Gastroesophageal sphincter (tissue), 4 donors: Measurements from ENCODE around the gene NCL. TPM values are rescaled to one million over a fixed set of nuclear protein-coding genes. Genes with fewer than 3 reads are reported as not detected.

Experiments used
- ATAC-seq: fragments of 150-250 bp; one replicate; pipeline ENCODE4 v1.9.1; 2016; ENCODE audit warnings: mild to moderate bottlenecking, moderate library complexity
- H3K27ac ChIP-seq, 4 donors: fragments of 200-600 bp; sonication (generic) in 3 of 4; 1 replicate in 3 of 4; 2 replicates in 1 of 4; pipeline ENCODE4 v1.5.1; 2016 to 2019
- H3K27me3 ChIP-seq: fragments of 200-600 bp; sonication (generic); one replicate; pipeline ENCODE4 v1.5.1; 2019
- H3K36me3 ChIP-seq, 2 donors: fragments of 200-600 bp; sonication (generic); one replicate each; pipeline ENCODE4 v1.5.1; 2019; ENCODE audit warnings: control low read depth in 1 of 2
- H3K4me1 ChIP-seq, 3 donors: fragments of 200-600 bp; sonication (generic); 1 replicate in 2 of 3; 2 replicates in 1 of 3; pipeline ENCODE4 v1.5.1; 2016 to 2019; ENCODE audit warnings: control low read depth in 2 of 3
- H3K4me3 ChIP-seq, 2 donors: fragments of 200-600 bp; sonication (generic); one replicate each; pipeline ENCODE4 v1.5.1; 2019; ENCODE audit warnings: mild to moderate bottlenecking in 1 of 2, moderate library complexity in 1 of 2
- H3K9me3 ChIP-seq, 3 donors: fragments of 200-600 bp; sonication (generic); one replicate each; pipeline ENCODE4 v1.5.1; 2017 to 2019; ENCODE audit warnings: control low read depth in 2 of 3
- EP300 ChIP-seq: sonication (generic); formaldehyde crosslinking; IDR thresholded peaks from one replicate; pipeline ENCODE4 v1.6.1; 2017; ENCODE audit warnings: antibody characterized with exemption, mild to moderate bottlenecking
- POLR2A ChIP-seq, 2 donors: fragments of 450-650 bp; IDR thresholded peaks; one replicate each; pipeline ENCODE4 v1.6.1; 2017; ENCODE audit warnings: antibody characterized with exemption in 2 of 2, mild to moderate bottlenecking in 2 of 2, moderate library complexity in 1 of 2
- POLR2AphosphoS5 ChIP-seq: sonication (generic); formaldehyde crosslinking; IDR thresholded peaks from one replicate; pipeline ENCODE4 v1.6.1; 2017; ENCODE audit warnings: antibody characterized with exemption
- WGBS, 2 donors: methylation state at CpG; one replicate each; pipeline ENCODE4 v1.1.5; 2018; ENCODE audit warnings: low coverage in 1 of 2; 5-methylcytosine and 5-hydroxymethylcytosine counted together
- total RNA-seq, 4 donors: library from RNA; depleted of rRNA; stranded (reverse); fragments of >200 nt; gene quantifications; one replicate each; pipeline ENCODE4 v1.1.0, GENCODE V29; 2016
- TF ChIP-seq, protein P1 (sequence below), 4 experiments: fragments of 200-600 bp in 2 of 4; fragments of 450-650 bp in 2 of 4; sonication (generic) in 1 of 4; IDR thresholded peaks; one replicate each; pipeline ENCODE4 v1.5.1; 2017 to 2019; ENCODE audit warnings: antibody characterized with exemption in 4 of 4, mild to moderate bottlenecking in 2 of 4, moderate library complexity in 2 of 4

Gene NCL
- total RNA-seq, 4 donors from 2014 or later, result 106 to 163 (median 147) TPM

GRCh38 chr2:231413456-231413855 is 50.8 kb downstream of the NCL start:
- H3K4me3 ChIP-seq, result no peak overlapping the region
- H3K27me3 ChIP-seq, result peaks cover 4% of the 10 kb centered on the region
- WGBS, 2 donors, result 81 to 92% methylated on average over 2 to 6 of the region's 6 CpGs
- no peaks in the 10 kb centered on the region for H3K36me3 ChIP-seq
- H3K9me3 ChIP-seq, result no peaks in the 10 kb centered on the region
- H3K4me1 ChIP-seq, result peaks cover 0 to 17% (median 4%) of the 10 kb centered on the region in 3 donors
- TF ChIP-seq, protein P1, sequence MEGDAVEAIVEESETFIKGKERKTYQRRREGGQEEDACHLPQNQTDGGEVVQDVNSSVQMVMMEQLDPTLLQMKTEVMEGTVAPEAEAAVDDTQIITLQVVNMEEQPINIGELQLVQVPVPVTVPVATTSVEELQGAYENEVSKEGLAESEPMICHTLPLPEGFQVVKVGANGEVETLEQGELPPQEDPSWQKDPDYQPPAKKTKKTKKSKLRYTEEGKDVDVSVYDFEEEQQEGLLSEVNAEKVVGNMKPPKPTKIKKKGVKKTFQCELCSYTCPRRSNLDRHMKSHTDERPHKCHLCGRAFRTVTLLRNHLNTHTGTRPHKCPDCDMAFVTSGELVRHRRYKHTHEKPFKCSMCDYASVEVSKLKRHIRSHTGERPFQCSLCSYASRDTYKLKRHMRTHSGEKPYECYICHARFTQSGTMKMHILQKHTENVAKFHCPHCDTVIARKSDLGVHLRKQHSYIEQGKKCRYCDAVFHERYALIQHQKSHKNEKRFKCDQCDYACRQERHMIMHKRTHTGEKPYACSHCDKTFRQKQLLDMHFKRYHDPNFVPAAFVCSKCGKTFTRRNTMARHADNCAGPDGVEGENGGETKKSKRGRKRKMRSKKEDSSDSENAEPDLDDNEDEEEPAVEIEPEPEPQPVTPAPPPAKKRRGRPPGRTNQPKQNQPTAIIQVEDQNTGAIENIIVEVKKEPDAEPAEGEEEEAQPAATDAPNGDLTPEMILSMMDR (IDR thresholded peaks at IDR 0.05), result no peak
- no peak for TF ChIP-seq EP300
- no peak for ATAC-seq
- no peak overlapping the region for H3K27ac ChIP-seq

DNA sequence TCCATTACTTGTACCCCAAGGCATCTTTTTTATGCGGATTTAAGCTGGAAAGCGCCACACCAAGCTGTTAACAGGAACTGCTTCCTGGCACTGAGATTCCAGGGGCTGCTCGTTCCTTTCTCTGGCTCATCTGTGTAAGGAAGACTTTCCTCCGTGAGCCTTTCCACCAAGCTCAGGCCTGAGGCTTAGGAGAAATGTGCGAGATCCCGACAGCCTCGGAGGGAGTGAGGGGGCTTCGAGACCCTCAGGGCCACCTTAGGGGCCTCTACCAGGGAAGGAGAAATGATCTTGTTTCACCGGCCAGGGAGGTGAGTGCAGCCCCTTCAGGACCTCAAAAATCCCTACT is 51.7 kb downstream of the NCL start:
- TF ChIP-seq POLR2AphosphoS5, result no peak
- TF ChIP-seq, protein P1 (IDR thresholded peaks at IDR 0.05), result peak in 1 of 4 experiments; percentile 1
- Histone ChIP-seq H3K27me3 (no peaks in the 10 kb centered on the region), H3K4me3 (peak overlapping the region; percentile 35 to 69), H3K27ac (peak overlapping the region in 1 of 4 donors; percentile 66), H3K4me1 (peaks cover 0 to 17% (median 4%) of the 10 kb centered on the region in 3 donors), H3K36me3 (no peaks in the 10 kb centered on the region), H3K9me3 (no peaks in the 10 kb centered on the region)
- ATAC-seq, result peak; percentile 8
- WGBS, 2 donors, result 16 to 21% methylated on average over 5 to 8 of the region's 9 CpGs

DNA sequence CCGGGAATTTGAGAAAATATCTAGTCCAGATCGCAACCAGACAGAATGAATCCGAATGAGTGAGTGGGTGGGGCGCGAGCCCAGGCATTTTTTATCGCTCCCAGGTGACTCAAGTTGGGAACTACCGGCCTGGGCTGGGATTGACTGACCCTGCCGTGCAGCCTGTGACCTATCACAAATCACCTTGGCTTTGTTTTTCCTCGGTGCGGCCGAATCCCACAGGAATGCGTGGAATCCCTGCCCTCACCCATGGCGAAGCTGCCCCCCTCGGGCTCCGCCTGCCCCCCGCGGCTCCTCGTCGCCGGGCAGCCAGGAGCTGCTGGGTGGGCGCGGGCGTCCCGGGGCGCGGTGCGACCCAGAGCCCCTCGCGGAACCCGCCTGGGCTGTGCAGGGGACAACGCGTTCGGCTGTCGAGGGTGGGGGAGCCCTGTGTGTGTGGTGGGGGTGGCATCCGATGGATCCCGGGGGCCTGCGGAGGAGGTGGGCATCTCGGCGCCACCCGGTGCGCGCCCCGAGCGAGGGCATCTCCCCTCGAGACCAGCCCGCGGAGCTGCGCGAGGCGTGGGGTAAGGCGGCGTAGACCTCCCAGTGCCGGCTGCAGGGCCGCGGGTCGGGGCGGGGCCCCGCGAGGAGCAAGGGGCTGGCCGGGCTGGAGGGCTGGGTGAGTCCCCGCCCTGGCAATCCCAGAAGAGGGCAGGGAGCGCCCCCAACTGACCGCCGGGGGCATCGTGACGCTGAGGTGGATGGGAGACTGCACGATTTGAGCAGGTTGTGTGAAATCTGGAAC is 52.3 kb downstream of the NCL start:
- TF ChIP-seq POLR2AphosphoS5 (no peak), EP300 (no peak), POLR2A (IDR thresholded peaks at IDR 0.05) (no peak)
- TF ChIP-seq, protein P1 (IDR thresholded peaks at IDR 0.05), result peak in 3 of 4 experiments; percentile 70 to 91 (median 72)
- WGBS, 2 donors, result 10 to 16% methylated on average over 9 to 12 of the region's 67 CpGs
- Histone ChIP-seq H3K4me3 (peak overlapping the region; percentile 35 to 69), H3K4me1 (peaks cover 0 to 17% (median 4%) of the 10 kb centered on the region in 3 donors), H3K27ac (peak overlapping the region in 1 of 4 donors; percentile 66), H3K36me3 (no peaks in the 10 kb centered on the region), H3K9me3 (no peaks in the 10 kb centered on the region), H3K27me3 (no peaks in the 10 kb centered on the region)
- peak; percentile 98 for ATAC-seq

DNA sequence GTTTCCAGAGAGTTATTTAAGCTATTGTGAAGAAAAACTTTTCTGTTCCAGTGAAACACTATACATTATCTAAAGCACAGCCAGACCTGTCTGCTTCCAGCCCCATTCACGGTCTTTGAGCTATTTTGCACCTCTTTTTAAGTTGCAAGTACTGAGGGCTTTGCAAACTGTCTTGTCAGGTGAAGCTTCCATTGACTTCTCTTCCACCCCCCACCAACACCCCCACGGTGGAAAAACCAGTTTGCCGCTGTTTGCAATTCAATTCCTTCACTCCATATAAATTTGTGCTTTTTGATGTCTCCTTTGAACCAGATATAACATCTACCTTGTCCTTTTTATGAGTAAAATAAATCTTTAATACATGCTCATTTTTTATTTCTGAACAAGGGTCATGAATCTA is 53.0 kb downstream of the NCL start:
- 66 to 76% methylated on average over 3 of the region's 3 CpGs for WGBS, 2 donors
- TF ChIP-seq, protein P1 (IDR thresholded peaks at IDR 0.05), result no peak
- ATAC-seq, result no peak

GRCh38 chr2:231410293-231411004 is 53.8 kb downstream of the NCL start:
- Histone ChIP-seq H3K4me1 (peaks cover 0 to 24% (median 4%) of the 10 kb centered on the region in 3 donors), H3K36me3 (no peaks in the 10 kb centered on the region), H3K27ac (no peak overlapping the region), H3K27me3 (no peaks in the 10 kb centered on the region), H3K9me3 (no peaks in the 10 kb centered on the region), H3K4me3 (no peak overlapping the region)
- 74% methylated on average over 3 of the region's 6 CpGs; no CpG with 5 or more reads in 1 of the 2 donors for WGBS, 2 donors
- ATAC-seq, result no peak
- TF ChIP-seq EP300 (no peak), POLR2AphosphoS5 (no peak), POLR2A (IDR thresholded peaks at IDR 0.05) (no peak)
- TF ChIP-seq, protein P1 (IDR thresholded peaks at IDR 0.05), result no peak

More for the DNA sequence above, 53.0 kb downstream of the NCL start:
- H3K4me1 ChIP-seq, result peaks cover 0 to 17% (median 4%) of the 10 kb centered on the region in 3 donors
- no peaks in the 10 kb centered on the region for H3K36me3 ChIP-seq
- H3K4me3 ChIP-seq, result no peak overlapping the region
- no peaks in the 10 kb centered on the region for H3K9me3 ChIP-seq
- no peak overlapping the region for H3K27ac ChIP-seq
- no peaks in the 10 kb centered on the region for H3K27me3 ChIP-seq
